H1 (cell line): ENCODE measurements around the gene TRIM73. TPM values are rescaled to one million over a fixed set of nuclear protein-coding genes. Genes with fewer than 3 reads are reported as not detected.
"Not testable (repeated sequence)": the region's sequence is repeated elsewhere in the genome, so short reads cannot be mapped to it uniquely, and the experiment has no call there.

ENCODE experiments used
- CTCF ChIA-PET: fragments of 300-600 bp; sonication (Branson Sonifier 250); formaldehyde crosslinking; loops from one replicate; lab custom pipeline; 2021; ENCODE audit not compliant: partially characterized antibody; lab: Charles Lee
- POLR2A ChIA-PET: fragments of 300-600 bp; sonication (Branson Sonifier 250); formaldehyde crosslinking; loops from one replicate; lab custom pipeline; 2021; ENCODE audit warnings: inconsistent platforms; ENCODE audit not compliant: partially characterized antibody; lab: Charles Lee
- DNase-seq, 2 experiments: peaks; one replicate each; pipeline versions ENCODE4 v3.0.0 to v3.0.0-alpha.2; 2010 to 2022; ENCODE audit warnings: low spot score in 2 of 2, low read depth in 1 of 2, mixed read lengths in 1 of 2
- FAIRE-seq: peaks from 2 replicates; lab custom pipeline; 2011; peaks lifted over from hg19 to GRCh38; lab: Jason Lieb, UNC
- H2AFZ ChIP-seq: 2 replicates; pipeline ENCODE4 v1.8.1; 2012; ENCODE audit warnings: low read length, inconsistent platforms
- H2AK5ac ChIP-seq: 2 replicates; pipeline ENCODE4 v1.6.1; 2013; ENCODE audit warnings: low read depth, low read length
- H2BK120ac ChIP-seq: replicated peaks from 2 replicates; pipeline ENCODE3; 2013; ENCODE audit warnings: low read depth, low read length, inconsistent platforms
- H2BK12ac ChIP-seq: 2 replicates; pipeline ENCODE4 v1.6.1; 2013; ENCODE audit warnings: low read depth, low read length
- H2BK15ac ChIP-seq: 2 replicates; pipeline ENCODE4 v1.6.1; 2013; ENCODE audit warnings: low read length
- H2BK20ac ChIP-seq: 2 replicates; pipeline ENCODE4 v1.6.1; 2013; ENCODE audit warnings: low read length
- H2BK5ac ChIP-seq: 2 replicates; pipeline ENCODE4 v1.6.1; 2013; ENCODE audit warnings: low read depth, low read length
- H3K14ac ChIP-seq: 2 replicates; pipeline ENCODE4 v1.6.1; 2013; ENCODE audit warnings: inconsistent platforms; ENCODE audit not compliant: insufficient read length
- H3K18ac ChIP-seq: 2 replicates; pipeline ENCODE4 v1.6.1; 2013; ENCODE audit warnings: low read length; ENCODE audit errors: extremely low read depth
- H3K23ac ChIP-seq: 2 replicates; pipeline ENCODE4 v1.6.1; 2013; ENCODE audit warnings: inconsistent platforms; ENCODE audit not compliant: insufficient read length
- H3K23me2 ChIP-seq: 2 replicates; pipeline ENCODE4 v1.6.1; 2013; ENCODE audit warnings: low read depth, low read length
- H3K27ac ChIP-seq: 2 replicates; pipeline ENCODE4 v1.6.1; 2011; ENCODE audit warnings: low read depth, low read length, inconsistent platforms
- H3K27me3 ChIP-seq, 4 experiments: replicated peaks in 1 of 4; 1 replicate in 1 of 4; 2 replicates in 3 of 4; pipeline versions ENCODE4 v1.6.1 to v1.8.1; 2011 to 2013; ENCODE audit warnings: low read length in 3 of 4, mild to moderate bottlenecking in 3 of 4, inconsistent platforms in 2 of 4, mixed read lengths in 2 of 4, moderate library complexity in 1 of 4; ENCODE audit not compliant: control insufficient read depth in 3 of 4, insufficient read depth in 3 of 4; ENCODE audit errors: extremely low read depth in 1 of 4
- H3K36me3 ChIP-seq, 4 experiments: 2 replicates each; pipeline versions ENCODE4 v1.6.1 to v1.8.1; 2011 to 2013; ENCODE audit warnings: mild to moderate bottlenecking in 4 of 4, low read length in 3 of 4, moderate library complexity in 2 of 4, control low read depth in 1 of 4, inconsistent platforms in 1 of 4; ENCODE audit not compliant: insufficient read depth in 4 of 4, control insufficient read depth in 2 of 4
- H3K4ac ChIP-seq: replicated peaks from 2 replicates; pipeline ENCODE3; 2013; ENCODE audit warnings: low read length, low read depth, mixed read lengths, inconsistent platforms; ENCODE audit not compliant: insufficient read length
- H3K4me1 ChIP-seq, 4 experiments: replicated peaks in 1 of 4; 1 replicate in 1 of 4; 2 replicates in 3 of 4; pipeline versions ENCODE4 v1.6.1 to v1.8.1; 2011 to 2013; ENCODE audit warnings: low read length in 3 of 4, inconsistent platforms in 2 of 4, mixed read lengths in 1 of 4; ENCODE audit not compliant: insufficient read depth in 4 of 4, control insufficient read depth in 3 of 4
- H3K4me2 ChIP-seq, 2 experiments: 2 replicates each; pipeline versions ENCODE4 v1.6.1 to v1.8.1; 2011 to 2013; ENCODE audit warnings: low read depth in 2 of 2, low read length in 2 of 2, control low read depth in 1 of 2, inconsistent platforms in 1 of 2, mild to moderate bottlenecking in 1 of 2; ENCODE audit not compliant: insufficient read depth in 1 of 2
- H3K4me3 ChIP-seq, 4 experiments: fragments of 200-600, 300-600 bp in 1 of 4; sonication (generic), shearing (Covaris generic), sonication (Bioruptor Twin) in 1 of 4; 2 replicates each; pipeline versions ENCODE4 v1.5.1 to v1.8.1; 2011 to 2016; ENCODE audit warnings: low read length in 4 of 4, low read depth in 3 of 4, control low read depth in 2 of 4, inconsistent platforms in 2 of 4, mild to moderate bottlenecking in 2 of 4, mixed read lengths in 1 of 4, moderate library complexity in 1 of 4; ENCODE audit not compliant: insufficient read depth in 2 of 4; ENCODE audit errors: extremely low read depth in 1 of 4
- H3K56ac ChIP-seq: replicated peaks from 2 replicates; pipeline ENCODE3; 2013; ENCODE audit warnings: low read depth, mild to moderate bottlenecking, mixed read lengths, low read length, inconsistent platforms; ENCODE audit not compliant: insufficient read length
- H3K79me1 ChIP-seq: 2 replicates; pipeline ENCODE4 v1.6.1; 2013; ENCODE audit warnings: low read depth, low read length, control low read depth
- H3K79me2 ChIP-seq, 2 experiments: 2 replicates each; pipeline versions ENCODE4 v1.6.1 to v1.8.1; 2012 to 2013; ENCODE audit warnings: low read length in 2 of 2, mild to moderate bottlenecking in 2 of 2, inconsistent platforms in 1 of 2; ENCODE audit not compliant: insufficient read depth in 2 of 2, control insufficient read depth in 1 of 2
- H3K9ac ChIP-seq, 4 experiments: replicated peaks in 1 of 4; 1 replicate in 1 of 4; 2 replicates in 3 of 4; pipeline versions ENCODE4 v1.6.1 to v1.8.1; 2011 to 2013; ENCODE audit warnings: low read depth in 3 of 4, low read length in 3 of 4, control low read depth in 2 of 4, mild to moderate bottlenecking in 2 of 4, moderate library complexity in 2 of 4, inconsistent platforms in 1 of 4; ENCODE audit errors: extremely low read depth in 1 of 4
- H3K9me3 ChIP-seq, 2 experiments: 2 replicates each; pipeline versions ENCODE4 v1.6.1 to v1.8.1; 2012 to 2013; ENCODE audit warnings: mild to moderate bottlenecking in 2 of 2, moderate library complexity in 2 of 2, control low read depth in 1 of 2, inconsistent platforms in 1 of 2, low read depth in 1 of 2, low read length in 1 of 2, mixed read lengths in 1 of 2; ENCODE audit not compliant: insufficient read depth in 2 of 2
- H4K20me1 ChIP-seq, 2 experiments: replicated peaks in 1 of 2; 2 replicates each; pipeline versions ENCODE3 to v1.8.1; 2011 to 2013; ENCODE audit warnings: inconsistent platforms in 2 of 2, low read length in 2 of 2, mild to moderate bottlenecking in 1 of 2; ENCODE audit not compliant: insufficient read depth in 2 of 2, control insufficient read depth in 1 of 2
- H4K5ac ChIP-seq: 2 replicates; pipeline ENCODE4 v1.6.1; 2013; ENCODE audit warnings: low read length, low read depth, mixed read lengths, inconsistent platforms; ENCODE audit not compliant: insufficient read length
- H4K8ac ChIP-seq: 2 replicates; pipeline ENCODE4 v1.8.0; 2013; ENCODE audit warnings: mild to moderate bottlenecking, moderate library complexity, low read length, inconsistent platforms; ENCODE audit not compliant: insufficient read depth; ENCODE audit errors: extremely low read depth
- H4K91ac ChIP-seq: replicated peaks from 2 replicates; pipeline ENCODE3; 2013; ENCODE audit warnings: low read length, mixed read lengths, inconsistent platforms; ENCODE audit not compliant: insufficient read length
- WGBS, 2 experiments: shearing (Covaris generic) in 1 of 2; methylation state at CpG; one replicate each; pipeline versions ENCODE4 v1.1.6 to v1.1.7; 2013 to 2015; ENCODE audit warnings: low lambda C conversion rate in 2 of 2, mixed read lengths in 2 of 2, inconsistent platforms in 1 of 2, low coverage in 1 of 2, missing lambda C conversion rate in 1 of 2; ENCODE audit not compliant: insufficient replicate concordance in 2 of 2, insufficient coverage in 1 of 2, insufficient read length in 1 of 2; ENCODE audit errors: extremely low coverage in 1 of 2, missing lambda C conversion rate in 1 of 2; 5-methylcytosine and 5-hydroxymethylcytosine counted together
- polyA plus RNA-seq, 7 experiments: library from polyadenylated mRNA; depleted of rRNA in 3 of 7; stranded (reverse) in 5 of 7; unstranded in 2 of 7; fragments of >200 nt in 5 of 7; fragments of 200-250 nt in 2 of 7; gene quantifications; 1 replicate in 5 of 7; 2 replicates in 1 of 7; 4 replicates in 1 of 7; pipeline versions ENCODE4 v1.2.1 to v1.2.3, GENCODE V29; 2011 to 2013; ENCODE audit warnings: missing spikeins in 2 of 7, mixed read lengths in 2 of 7
- total RNA-seq: library from RNA; stranded (reverse); fragmentation: NEBNext Ultra II Directional; extraction: Animal tissue kit (Norgen Biotek cat#: 25700); gene quantifications from 2 replicates; pipeline ENCODE4 v1.2.1, GENCODE V29; 2021

Gene TRIM73
- total and polyA plus RNA-seq, 2 of the 8 experiments (the other 6 are each of a cell fraction or from before 2014, with no cell fraction given): 0.73 to 1.0 TPM

- H3K9ac ChIP-seq, H3K27ac ChIP-seq, FAIRE-seq, H4K5ac ChIP-seq, H3K14ac ChIP-seq, H3K18ac ChIP-seq, H2BK5ac ChIP-seq, DNase-seq, H3K79me1 ChIP-seq, H3K23me2 ChIP-seq, H3K23ac ChIP-seq, H4K20me1 ChIP-seq, H2AK5ac ChIP-seq, H2BK15ac ChIP-seq, H2BK20ac ChIP-seq, H2BK12ac ChIP-seq, H3K4me3 ChIP-seq, H4K91ac ChIP-seq, H3K79me2 ChIP-seq, H3K56ac ChIP-seq, H3K4me1 ChIP-seq, H4K8ac ChIP-seq, POLR2A ChIA-PET, H3K27me3 ChIP-seq, H2AFZ ChIP-seq, H3K9me3 ChIP-seq, H2BK120ac ChIP-seq, H3K4me2 ChIP-seq, H3K4ac ChIP-seq: not testable (repeated sequence)
- peaks cover 1 to 39% (median 8%) of the 10 kb centered on the region in 4 experiments; a peak in 7 of 8 replicates for H3K36me3 ChIP-seq
- CTCF ChIA-PET: interaction anchor here (1.5 kb wide), 1 partner anchor 15 kb away, joined by 3 read pairs; no protein-coding TSS in a partner anchor
- WGBS, 2 experiments: 98% methylated on average over 7 of the region's 13 CpGs; no CpG with 5 or more reads in 1 of the 2 experiments
Measured at GRCh38 chr7:75419210-75419609, 23.8 kb downstream of the TRIM73 start.

GRCh38 chr7:75419693-75420092, 24.3 kb downstream of the TRIM73 start:
- H3K27ac ChIP-seq, H4K20me1 ChIP-seq, DNase-seq, H3K23me2 ChIP-seq, H2AK5ac ChIP-seq, H3K9me3 ChIP-seq, H2BK12ac ChIP-seq, H3K4me2 ChIP-seq, FAIRE-seq, H2BK15ac ChIP-seq, H2AFZ ChIP-seq, H4K8ac ChIP-seq, H4K5ac ChIP-seq, POLR2A ChIA-PET, H3K27me3 ChIP-seq, H2BK120ac ChIP-seq, H3K79me2 ChIP-seq, H4K91ac ChIP-seq, H2BK20ac ChIP-seq, H3K14ac ChIP-seq, H2BK5ac ChIP-seq, H3K18ac ChIP-seq, H3K56ac ChIP-seq, H3K79me1 ChIP-seq, H3K9ac ChIP-seq, H3K23ac ChIP-seq, H3K4me1 ChIP-seq, H3K4me3 ChIP-seq, H3K4ac ChIP-seq: not testable (repeated sequence)
- WGBS, 2 experiments: 90% methylated on average over 7 of the region's 13 CpGs; no CpG with 5 or more reads in 1 of the 2 experiments
- CTCF ChIA-PET: interaction anchor here (1.5 kb wide), 1 partner anchor 15 kb away, joined by 3 read pairs; no protein-coding TSS in a partner anchor
- peaks cover 5 to 43% (median 12%) of the 10 kb centered on the region in 4 experiments; a peak in 7 of 8 replicates for H3K36me3 ChIP-seq
